ENCODE measurements around the gene E2F4. TPM values are rescaled to one million over a fixed set of nuclear protein-coding genes. Genes with fewer than 3 reads are reported as not detected.

The E2F4 gene
- total RNA-seq, 1 experiment from 2014 or later: 114 TPM

- Histone ChIP-seq H2AFZ (ENCODE audit: low read depth, low read length, poor library complexity, severe bottlenecking) (no peak within 1 kb of the TSS), H3K27me3 (ENCODE audit: insufficient read depth, low read length) (no peaks in the 10 kb centered on the region), H4K20me1 (ENCODE audit: insufficient read depth) (no peaks in the 10 kb centered on the region), H3K9ac (ENCODE audit: low read length) (peak within 1 kb of the TSS; percentile 87), H3K79me2 (ENCODE audit: insufficient read depth, low read length) (peaks cover 36% of the 10 kb centered on the region), H3K27ac (ENCODE audit: low read depth, low read length) (peak within 1 kb of the TSS; percentile 92), H3K9me3 (ENCODE audit: control insufficient read depth in 1 of 2, insufficient read depth in 1 of 2, low read depth in 1 of 2, low read length in 2 of 2) (no peaks in the 10 kb centered on the region), H3K4me1 (ENCODE audit: control insufficient read depth in 1 of 2, insufficient read depth in 2 of 2, low read length in 2 of 2) (peaks cover 35 to 64% of the 10 kb centered on the region in 2 experiments), H3K4me3 (replicated peaks in 1 of 2; ENCODE audit: low read depth in 1 of 2, low read length in 2 of 2) (peak within 1 kb of the TSS; percentile 71 to 92), H3K4me2 (ENCODE audit: low read length) (peak within 1 kb of the TSS; percentile 94), H3K9me2 (ENCODE audit: insufficient read depth) (no peaks in the 10 kb centered on the region), H3K36me3 (ENCODE audit: control insufficient read depth in 1 of 2, insufficient read depth in 2 of 2, low read length in 2 of 2) (no peaks in the 10 kb centered on the region)
- peak; percentile 64 for ATAC-seq
- BruUV-seq (replicated peaks): no TSS peak
- TF ChIP-seq ZFX (IDR thresholded peaks at IDR 0.05): peak; percentile 54
- no peak for TF ChIP-seq ZBTB33 (IDR thresholded peaks at IDR 0.05; ENCODE audit: extremely low read depth, insufficient replicate concordance, low read length)
- TF ChIP-seq REST (IDR thresholded peaks at IDR 0.05; ENCODE audit: low read depth): no peak
- peak; percentile 55 for TF ChIP-seq POLR2AphosphoS5 (IDR thresholded peaks at IDR 0.05; ENCODE audit: low read depth, low read length)
- peak; percentile 36 for TF ChIP-seq POLR2A (IDR thresholded peaks at IDR 0.05; ENCODE audit: borderline replicate concordance, extremely low read depth, insufficient read depth, insufficient read length)
- intact Hi-C loops (cut with micrococcal nuclease): loop anchor here (2.0 to 5.0 kb wide), 2 partner anchors 29 to 170 kb away; partner anchors contain the start of gene ZDHHC1
- DNase-seq (ENCODE audit: low read depth, low spot score): peak; percentile 83
- CTCF ChIA-PET: interaction anchor here (1.0 to 4.4 kb wide), 13 partner anchors 11 to 286 kb away, joined by 3 to 17 read pairs (median 4); partner anchors contain the start of genes ATP6V0D1, CES3, ELMO3 and FBXL8
- POLR2A ChIA-PET: interaction anchor here (0.9 to 2.7 kb wide), 13 partner anchors 11 to 135 kb away, joined by 3 to 13 read pairs (median 4); partner anchors contain the start of gene TMEM208
- RAD21 ChIA-PET (ENCODE audit: low non-redundant PET in 1 of 2, low total read pairs in 2 of 2, uncharacterized antibody in 2 of 2, unreplicated experiment in 2 of 2): interaction anchor here (0.5 to 1.6 kb wide), 4 partner anchors 21 to 169 kb away, joined by 3 to 6 read pairs (median 4); partner anchors contain the start of genes TMEM208 (in 1 of the 2) and ZDHHC1 (in 1 of the 2)
Measured at GRCh38 chr16:67247192-67248072, 55.5 kb downstream of the E2F4 start, which contains the start of gene FHOD1. Gene FHOD1 (minus strand): TSS chr16:67247481. CDS start chr16:67247410, 71 bp downstream.

Measured in HCT116 (cell line).